GOT3 (cell line): ENCODE results near the gene RNF34.

ENCODE experiments used
- DNase-seq: peaks from one replicate; lab custom pipeline; 2025; ENCODE audit warnings: mixed read lengths; lab: John Stamatoyannopoulos, UW

Gene RNF34

DNA sequence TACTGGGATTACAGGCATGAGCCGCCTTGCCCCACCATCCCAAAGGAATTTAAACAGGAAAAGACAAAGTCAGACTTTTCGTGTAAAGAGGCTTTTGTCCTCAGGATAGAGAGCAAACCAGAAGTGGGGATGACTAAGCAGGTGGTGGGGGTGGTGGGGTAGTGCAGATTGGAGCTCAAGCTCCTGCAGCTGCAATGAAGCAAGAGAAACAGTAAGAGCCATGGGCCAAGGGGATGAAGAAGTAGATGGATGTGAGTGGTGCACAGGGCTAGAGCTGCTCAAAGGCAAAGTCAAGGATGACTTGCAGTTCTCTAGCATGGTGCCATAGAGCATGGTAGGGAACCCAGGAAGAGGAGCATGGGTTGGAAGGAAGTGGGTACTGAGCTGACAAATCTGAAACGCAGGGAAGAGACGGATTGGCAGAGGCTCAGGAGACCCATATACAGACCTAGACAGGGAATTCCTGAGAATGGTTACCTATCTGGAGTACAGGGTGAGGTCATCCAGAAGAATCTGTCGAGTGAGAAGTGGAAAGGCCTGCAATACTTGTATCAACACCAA, 11.4 kb upstream of the RNF34 start:
- no peak for DNase-seq

- DNase-seq, result no peak
Observed at GRCh38 chr12:121390856-121391255, 9.1 kb upstream of the RNF34 start.

GRCh38 chr12:121391619-121392324, 8.1 kb upstream of the RNF34 start:
- no peak for DNase-seq

- DNase-seq, result no peak
Observed at GRCh38 chr12:121392325-121392716, 7.6 kb upstream of the RNF34 start.

DNA sequence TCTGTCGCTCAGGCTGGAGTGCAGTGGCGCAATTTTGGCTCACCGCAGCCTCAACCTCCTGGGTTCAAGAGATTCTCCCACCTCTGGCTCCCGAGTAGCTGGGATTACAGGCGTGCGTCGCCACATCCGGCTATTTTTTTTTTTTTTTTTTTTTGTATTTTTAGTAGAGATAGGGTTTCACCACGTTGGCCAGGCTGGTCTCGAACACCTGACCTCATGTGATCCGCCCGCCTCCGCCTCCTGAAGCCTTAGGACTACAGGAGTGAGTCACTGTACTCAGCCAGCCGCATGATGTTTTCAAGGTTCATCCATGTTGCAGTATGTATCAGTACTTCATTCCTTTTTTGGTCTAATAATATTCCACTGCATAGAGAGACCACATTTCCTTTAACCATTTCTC, 2.4 kb upstream of the RNF34 start:
- no peak for DNase-seq

DNA sequence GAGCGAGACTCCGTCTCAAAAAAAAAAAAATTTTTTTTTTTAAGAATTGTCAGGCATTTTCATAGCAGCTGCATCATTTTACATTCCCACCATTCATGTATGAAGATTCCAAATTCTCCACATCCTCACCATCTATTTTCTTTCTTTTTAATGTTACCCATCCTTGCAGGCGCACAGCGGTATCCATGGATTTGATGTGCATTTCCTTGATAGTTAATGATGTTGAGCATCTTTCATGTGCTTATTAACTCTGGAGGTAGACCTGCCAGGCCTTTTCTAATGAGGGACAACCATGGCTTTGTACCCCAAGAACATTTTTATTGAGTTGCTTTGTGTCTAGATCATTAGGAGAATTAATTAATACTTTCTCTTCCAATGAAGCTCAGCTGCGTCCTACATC, 1.6 kb upstream of the RNF34 start:
- DNase-seq, result no peak

DNA sequence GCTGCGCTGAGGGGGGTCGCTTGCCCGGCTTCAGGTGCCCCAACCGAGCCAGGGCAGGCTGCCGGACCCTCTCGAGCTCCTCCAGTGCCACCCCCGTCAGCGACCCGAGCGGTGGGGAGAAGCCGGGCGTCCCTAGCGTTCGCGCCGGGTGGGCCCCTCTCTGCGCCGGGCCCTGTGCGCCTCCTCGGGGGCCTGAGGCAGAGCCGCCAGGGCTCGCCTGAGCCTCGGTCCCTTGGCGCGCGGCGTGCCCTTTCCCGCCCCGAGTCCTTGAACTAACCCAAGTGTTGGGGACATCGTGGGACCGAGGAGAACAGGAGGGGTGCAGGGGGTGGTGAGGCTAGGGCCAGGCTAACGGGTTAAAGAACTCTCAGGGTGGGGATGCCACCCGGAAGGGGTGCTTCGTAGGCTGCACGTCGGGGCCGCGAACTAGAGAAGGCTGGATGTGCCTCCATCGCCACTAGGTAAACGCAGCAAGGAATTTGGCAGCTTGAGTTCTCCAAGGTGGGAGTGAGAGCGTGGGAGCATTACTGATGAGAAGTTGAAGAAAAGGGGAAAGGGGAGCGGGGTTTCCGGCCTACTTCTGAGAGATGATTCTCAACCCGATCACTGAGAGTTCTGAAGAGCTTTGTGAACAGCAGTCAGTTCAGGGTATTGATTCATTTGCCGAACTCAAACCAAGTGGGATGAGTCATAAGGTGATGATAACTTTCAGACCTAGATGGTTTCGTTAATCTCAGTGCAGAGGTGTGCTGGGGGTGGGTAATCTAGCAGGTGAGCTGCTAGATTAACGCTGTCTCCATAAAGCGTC, 618 bp downstream of the RNF34 start:
- no peak for DNase-seq

GRCh38 chr12:121403721-121404120, 3.8 kb downstream of the RNF34 start:
- no peak for DNase-seq

- DNase-seq, result no peak
Observed at GRCh38 chr12:121404734-121405133, 4.8 kb downstream of the RNF34 start.

DNA sequence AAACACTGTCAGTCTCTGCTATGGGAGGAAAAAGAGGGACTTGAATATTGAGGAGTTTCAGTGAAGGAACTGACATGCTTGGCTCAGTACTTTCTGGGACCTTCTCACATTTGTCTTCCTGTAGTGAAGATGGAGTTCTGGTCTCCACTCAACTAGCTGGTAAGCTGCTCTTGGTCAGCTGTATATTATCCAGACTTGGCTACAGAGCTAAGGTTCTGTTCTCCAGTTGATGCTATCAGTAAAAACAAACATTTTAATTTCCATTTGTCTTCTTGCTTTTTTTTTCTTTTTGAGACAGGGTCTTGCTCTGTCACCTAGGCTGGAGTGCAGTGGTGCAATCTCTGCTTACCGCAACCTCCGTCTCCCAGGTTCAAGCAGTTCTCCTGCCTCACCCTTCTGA, 5.3 kb downstream of the RNF34 start:
- DNase-seq, result no peak

DNA sequence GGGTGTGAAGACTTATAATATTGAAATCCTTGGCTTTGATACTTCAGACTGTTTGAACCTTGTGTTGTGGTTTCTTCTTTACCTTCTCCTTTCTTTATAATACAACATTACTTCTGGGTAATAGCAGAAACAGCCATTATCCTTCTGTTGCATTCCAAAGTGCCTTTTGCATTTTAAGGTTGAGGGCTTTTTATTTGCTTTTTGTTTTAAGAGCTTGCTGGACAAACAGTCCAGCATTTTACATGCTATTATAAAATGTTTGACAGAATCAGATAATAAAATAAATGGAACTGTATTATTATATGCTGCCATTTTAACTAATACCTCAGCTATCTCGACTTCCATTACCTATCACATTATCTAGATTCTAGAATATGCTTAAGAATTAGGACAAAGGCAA, 14.0 kb downstream of the RNF34 start:
- no peak for DNase-seq

DNA sequence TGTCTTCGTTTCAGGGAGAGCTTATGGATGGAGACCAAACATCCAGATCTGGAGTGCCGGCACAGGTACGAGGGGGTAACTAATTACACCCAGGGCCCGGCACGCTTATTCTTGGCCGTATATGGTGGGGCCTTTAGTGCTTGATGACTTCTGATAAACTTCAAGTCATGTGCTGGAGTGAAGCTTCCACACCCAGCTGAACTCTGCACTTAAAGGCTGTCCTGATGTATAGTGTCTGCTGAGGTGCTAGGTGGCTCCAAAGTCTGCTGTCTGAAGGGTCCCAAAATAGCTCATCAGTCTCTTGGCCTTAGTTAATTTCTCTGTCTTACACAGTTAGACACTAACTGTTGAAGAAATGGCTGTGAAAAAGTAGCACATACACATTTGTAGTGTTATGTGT, 17.9 kb downstream of the RNF34 start:
- DNase-seq, result no peak

- no peak for DNase-seq
Observed at GRCh38 chr12:121420109-121420508, 20.2 kb downstream of the RNF34 start.

DNA sequence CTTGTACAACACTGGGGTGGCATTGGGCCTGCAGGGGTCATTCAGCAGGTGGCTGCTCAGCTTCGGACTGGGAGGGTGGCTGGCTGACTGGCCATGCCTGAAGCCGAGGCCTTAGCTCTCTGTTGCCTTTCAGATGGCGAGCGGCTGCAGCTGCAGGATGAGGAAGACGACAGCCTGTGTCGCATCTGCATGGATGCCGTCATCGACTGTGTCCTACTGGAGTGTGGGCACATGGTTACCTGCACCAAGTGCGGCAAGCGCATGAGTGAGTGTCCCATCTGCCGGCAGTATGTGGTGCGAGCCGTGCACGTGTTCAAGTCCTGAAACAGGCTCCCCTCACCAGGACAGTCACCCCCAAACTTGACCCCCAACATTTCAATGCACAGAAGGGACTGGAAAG, 23.3 kb downstream of the RNF34 start:
- DNase-seq, result no peak

- no peak for DNase-seq
Observed at GRCh38 chr12:121423682-121424623, 24.0 kb downstream of the RNF34 start.

- no peak for DNase-seq
Observed at GRCh38 chr12:121424624-121424975, 24.7 kb downstream of the RNF34 start.

DNA sequence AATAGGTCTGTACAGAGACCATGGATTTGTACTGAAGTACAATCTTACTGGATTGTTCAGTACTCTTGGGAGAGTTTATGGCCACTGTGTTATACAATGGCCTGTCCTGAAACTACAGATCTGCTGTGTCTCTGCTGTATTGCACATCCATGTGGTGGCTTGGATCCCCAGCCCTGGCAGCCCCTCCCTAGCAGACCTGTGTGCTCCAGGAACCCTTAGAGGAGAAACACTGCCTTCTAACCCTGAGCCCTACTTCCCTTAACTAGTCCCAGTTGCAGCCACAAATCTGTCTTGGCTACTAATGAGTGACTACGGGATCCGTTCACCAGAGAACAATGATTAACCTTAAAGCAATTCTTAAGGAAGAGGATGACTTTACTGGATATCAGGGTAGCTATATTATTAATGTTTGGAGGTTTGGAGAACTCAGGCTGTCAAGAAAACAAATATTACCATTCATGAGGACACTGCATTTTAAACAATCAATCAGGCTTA, 27.7 kb downstream of the RNF34 start:
- no peak for DNase-seq

DNA sequence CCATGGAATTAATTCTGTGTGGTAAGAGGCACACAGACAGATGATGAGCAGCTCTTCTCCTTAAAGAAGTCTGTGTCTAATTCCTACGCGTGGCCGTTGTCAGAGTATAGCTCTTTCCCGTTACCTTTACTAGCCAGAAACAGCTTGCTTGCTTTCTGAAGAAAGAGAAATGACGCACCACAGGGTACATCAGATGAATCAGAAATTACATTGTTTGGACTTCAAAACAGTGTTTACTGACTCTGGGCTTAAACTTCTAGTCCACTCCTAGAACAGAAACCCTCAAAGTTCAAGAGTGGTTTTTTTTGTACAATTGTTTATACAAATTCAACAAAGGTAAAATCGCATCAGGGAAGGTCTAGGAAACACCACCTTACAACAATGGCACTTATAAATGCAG, 29.0 kb downstream of the RNF34 start:
- no peak for DNase-seq

DNA sequence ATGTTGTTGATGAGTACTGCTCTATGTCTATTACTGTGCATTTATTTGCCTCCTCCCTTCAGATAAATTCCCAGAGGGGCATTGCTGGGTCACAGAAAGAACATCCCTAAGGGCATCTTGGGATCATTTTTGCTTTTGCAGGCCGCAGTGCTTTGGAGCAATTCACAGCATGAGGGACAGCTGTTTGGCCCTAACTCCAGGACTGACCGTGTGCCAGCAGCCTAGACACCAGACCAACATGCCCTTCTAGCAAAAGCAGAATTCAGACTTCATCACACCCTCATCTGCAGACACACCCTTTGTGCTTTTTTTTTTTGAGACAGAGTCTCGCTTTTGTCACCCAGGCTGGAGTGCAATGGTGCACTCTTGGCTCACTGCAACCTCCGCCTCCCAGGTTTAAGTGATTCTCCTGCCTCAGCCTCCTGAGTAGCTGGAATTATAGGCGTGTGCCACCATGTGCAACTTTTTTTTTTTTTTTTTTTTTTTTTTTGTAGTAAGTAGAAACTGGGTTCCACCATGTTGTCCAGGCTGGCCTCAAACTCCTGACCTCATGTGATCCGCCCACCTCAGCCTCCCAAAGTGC, 31.0 kb downstream of the RNF34 start:
- no peak for DNase-seq

DNA sequence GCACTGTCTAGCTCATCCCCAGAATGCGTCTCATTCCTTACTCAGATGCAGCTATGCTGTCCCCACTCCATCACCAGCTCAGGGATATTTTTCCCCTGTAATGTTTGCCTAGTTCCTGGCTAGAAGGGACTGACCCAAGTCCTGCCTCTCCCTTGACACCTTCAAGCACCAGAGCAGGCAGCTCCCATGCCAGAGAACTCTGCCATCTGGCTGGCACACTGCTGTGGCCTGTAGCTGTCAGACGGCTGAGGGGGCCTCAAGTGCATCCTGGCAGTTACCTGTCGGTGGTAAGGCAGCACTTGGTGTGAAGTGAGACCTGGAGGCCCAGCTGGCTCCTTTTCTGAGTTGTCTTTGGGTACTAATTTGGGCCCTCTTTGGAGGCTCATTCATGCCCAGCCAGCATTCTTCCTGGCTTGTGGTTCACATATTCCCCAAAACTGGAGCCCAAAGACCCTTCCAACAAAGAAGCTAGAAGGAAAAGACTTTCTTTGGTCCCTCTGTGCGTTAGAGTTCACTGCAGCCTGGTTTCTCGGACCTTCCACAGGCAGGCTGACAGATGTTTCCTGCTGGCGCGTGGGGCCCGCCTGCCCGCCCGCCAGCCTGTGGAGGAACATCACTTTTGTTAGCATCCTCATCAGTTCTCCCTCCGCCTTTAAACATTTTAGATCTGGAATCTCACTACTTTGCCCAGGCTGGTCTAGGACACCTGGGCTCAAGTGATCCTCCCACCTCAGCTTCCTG, 33.0 kb downstream of the RNF34 start:
- no peak for DNase-seq

DNA sequence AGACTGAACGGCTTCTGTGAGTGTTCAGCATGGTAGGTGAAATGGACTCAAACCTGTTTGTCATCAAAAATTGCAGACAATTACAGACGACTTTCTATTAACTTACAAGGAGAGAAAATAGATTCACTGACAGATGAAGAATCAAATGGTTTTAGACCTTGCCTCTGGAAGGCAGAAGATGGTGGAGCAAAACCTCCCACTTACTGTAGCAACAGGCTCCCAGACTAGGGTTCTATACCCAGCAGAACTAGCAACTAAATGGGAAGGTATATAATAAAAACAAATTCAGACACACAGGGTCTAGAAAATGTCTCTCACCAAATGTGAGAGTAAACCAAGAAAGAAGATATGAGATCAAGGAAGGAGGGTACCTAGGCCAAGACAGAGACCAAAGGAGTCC, 36.8 kb downstream of the RNF34 start:
- no peak for DNase-seq
